Measurements from ENCODE around the gene PTRH2.

The PTRH2 gene

DNA sequence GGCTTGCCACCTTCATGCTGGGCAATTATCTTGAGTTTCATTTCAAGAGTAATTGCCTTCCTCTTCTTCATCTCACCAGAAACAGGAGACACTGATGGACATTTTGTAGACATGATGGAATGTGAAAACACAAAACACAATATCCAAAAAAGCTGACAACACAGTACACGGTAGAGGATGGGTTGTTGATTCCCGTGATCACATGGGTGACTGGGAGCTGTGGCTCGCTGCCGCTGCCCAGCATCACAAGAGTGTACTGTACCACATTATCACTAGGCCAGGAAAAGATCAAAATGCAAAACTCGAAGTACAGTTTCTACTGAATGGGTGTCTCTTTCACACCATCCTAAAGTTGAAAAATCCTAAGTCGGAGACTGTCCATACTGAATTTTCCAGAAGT, 7.4 kb downstream of the PTRH2 start:
- H3K36me3 ChIP-seq (ENCODE audit: control insufficient read depth, insufficient read depth, low read length), result peaks cover 15% of the 10 kb centered on the region
- TF ChIP-seq, protein P1, sequence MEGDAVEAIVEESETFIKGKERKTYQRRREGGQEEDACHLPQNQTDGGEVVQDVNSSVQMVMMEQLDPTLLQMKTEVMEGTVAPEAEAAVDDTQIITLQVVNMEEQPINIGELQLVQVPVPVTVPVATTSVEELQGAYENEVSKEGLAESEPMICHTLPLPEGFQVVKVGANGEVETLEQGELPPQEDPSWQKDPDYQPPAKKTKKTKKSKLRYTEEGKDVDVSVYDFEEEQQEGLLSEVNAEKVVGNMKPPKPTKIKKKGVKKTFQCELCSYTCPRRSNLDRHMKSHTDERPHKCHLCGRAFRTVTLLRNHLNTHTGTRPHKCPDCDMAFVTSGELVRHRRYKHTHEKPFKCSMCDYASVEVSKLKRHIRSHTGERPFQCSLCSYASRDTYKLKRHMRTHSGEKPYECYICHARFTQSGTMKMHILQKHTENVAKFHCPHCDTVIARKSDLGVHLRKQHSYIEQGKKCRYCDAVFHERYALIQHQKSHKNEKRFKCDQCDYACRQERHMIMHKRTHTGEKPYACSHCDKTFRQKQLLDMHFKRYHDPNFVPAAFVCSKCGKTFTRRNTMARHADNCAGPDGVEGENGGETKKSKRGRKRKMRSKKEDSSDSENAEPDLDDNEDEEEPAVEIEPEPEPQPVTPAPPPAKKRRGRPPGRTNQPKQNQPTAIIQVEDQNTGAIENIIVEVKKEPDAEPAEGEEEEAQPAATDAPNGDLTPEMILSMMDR (IDR thresholded peaks at IDR 0.05; ENCODE audit: insufficient read depth, low read length, poor library complexity, severe bottlenecking), result no peak
- no peaks in the 10 kb centered on the region for H3K27me3 ChIP-seq (replicated peaks; ENCODE audit: control insufficient read depth, insufficient read depth, low read length)
- DNase-seq (ENCODE audit: extremely low read depth, insufficient read length), result no peak
- H3K4me3 ChIP-seq (replicated peaks; ENCODE audit: low read depth, low read length), result no peak overlapping the region

DNA sequence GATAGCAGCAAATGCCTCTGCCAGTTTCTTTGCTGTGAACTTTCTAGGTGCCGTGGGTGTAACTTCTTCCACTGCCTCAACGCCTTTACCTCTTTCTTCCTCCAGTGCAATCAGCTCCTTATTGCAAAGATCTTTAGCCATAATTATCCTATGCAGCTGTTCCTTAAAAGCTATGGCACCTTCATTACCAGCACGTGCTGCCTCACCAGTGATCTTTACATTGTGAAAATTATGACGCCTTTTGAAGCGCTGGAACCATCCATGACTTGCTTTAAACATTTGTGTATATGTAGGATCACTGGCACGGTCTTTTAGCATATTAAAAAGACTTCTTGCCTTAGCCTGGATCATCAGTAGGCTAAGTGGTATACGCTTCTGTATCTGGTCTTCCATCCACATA, 8.0 kb downstream of the PTRH2 start:
- Histone ChIP-seq H3K4me3 (replicated peaks; ENCODE audit: low read depth, low read length) (no peak overlapping the region), H3K27me3 (replicated peaks; ENCODE audit: control insufficient read depth, insufficient read depth, low read length) (no peaks in the 10 kb centered on the region), H3K36me3 (ENCODE audit: control insufficient read depth, insufficient read depth, low read length) (peaks cover 17% of the 10 kb centered on the region)
- TF ChIP-seq, protein P1 (IDR thresholded peaks at IDR 0.05; ENCODE audit: insufficient read depth, low read length, poor library complexity, severe bottlenecking), result no peak
- no peak for DNase-seq (ENCODE audit: extremely low read depth, insufficient read length)

DNA sequence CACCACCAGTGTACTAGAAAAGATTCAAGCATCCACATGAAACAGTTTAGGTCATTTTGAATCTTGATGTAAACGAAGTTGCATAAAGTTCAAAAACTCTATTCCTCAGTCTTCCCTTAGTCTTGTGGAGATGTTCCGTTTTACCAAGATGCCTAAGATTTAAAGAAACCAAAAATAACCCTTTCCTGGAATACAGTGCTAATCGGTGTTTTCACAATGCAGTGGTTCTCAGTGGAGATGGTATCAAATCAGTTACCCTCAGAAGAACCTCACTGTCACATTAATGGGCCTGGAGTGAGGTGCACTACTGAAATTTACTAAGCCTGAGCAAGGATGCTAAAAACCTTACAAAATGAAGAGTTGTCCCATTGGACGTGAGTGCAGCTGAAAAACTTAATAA, 9.1 kb downstream of the PTRH2 start:
- DNase-seq (ENCODE audit: extremely low read depth, insufficient read length), result no peak
- Histone ChIP-seq H3K4me3 (replicated peaks; ENCODE audit: low read depth, low read length) (no peak overlapping the region), H3K36me3 (ENCODE audit: control insufficient read depth, insufficient read depth, low read length) (peaks cover 21% of the 10 kb centered on the region), H3K27me3 (replicated peaks; ENCODE audit: control insufficient read depth, insufficient read depth, low read length) (no peaks in the 10 kb centered on the region)
- TF ChIP-seq, protein P1 (IDR thresholded peaks at IDR 0.05; ENCODE audit: insufficient read depth, low read length, poor library complexity, severe bottlenecking), result no peak

DNA sequence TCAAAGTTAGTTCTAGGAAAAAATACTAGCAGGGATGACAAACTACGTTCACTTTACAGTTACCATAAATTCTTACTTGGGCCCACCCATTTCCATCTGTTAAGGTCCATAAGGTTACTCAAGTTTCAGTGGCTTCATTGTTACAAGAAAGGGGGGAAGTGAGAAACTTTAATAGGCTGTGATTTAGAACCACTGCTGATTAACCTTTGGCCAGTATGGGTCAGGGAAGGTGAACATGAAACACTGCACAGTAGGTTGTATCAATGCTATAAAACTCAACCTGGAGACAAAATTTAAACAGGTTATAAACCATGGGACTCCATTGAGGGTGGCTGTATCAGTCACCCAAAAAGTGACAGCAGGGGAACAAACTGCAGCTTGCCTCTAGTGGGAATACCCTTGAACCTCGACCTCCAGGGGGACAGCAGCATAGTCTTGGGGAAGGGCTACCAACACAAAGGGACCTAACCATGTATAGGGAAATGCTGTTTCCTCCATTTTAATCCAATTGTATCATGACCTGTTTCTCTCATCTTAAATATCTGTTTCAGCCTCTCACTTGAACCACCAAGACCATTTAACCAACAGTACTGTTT, 10.4 kb downstream of the PTRH2 start:
- H3K27me3 ChIP-seq (replicated peaks; ENCODE audit: control insufficient read depth, insufficient read depth, low read length), result no peaks in the 10 kb centered on the region
- no peak overlapping the region for H3K4me3 ChIP-seq (replicated peaks; ENCODE audit: low read depth, low read length)
- TF ChIP-seq, protein P1 (IDR thresholded peaks at IDR 0.05; ENCODE audit: insufficient read depth, low read length, poor library complexity, severe bottlenecking), result no peak
- peaks cover 19% of the 10 kb centered on the region for H3K36me3 ChIP-seq (ENCODE audit: control insufficient read depth, insufficient read depth, low read length)
- peak; percentile 22 for DNase-seq (ENCODE audit: extremely low read depth, insufficient read length)

DNA sequence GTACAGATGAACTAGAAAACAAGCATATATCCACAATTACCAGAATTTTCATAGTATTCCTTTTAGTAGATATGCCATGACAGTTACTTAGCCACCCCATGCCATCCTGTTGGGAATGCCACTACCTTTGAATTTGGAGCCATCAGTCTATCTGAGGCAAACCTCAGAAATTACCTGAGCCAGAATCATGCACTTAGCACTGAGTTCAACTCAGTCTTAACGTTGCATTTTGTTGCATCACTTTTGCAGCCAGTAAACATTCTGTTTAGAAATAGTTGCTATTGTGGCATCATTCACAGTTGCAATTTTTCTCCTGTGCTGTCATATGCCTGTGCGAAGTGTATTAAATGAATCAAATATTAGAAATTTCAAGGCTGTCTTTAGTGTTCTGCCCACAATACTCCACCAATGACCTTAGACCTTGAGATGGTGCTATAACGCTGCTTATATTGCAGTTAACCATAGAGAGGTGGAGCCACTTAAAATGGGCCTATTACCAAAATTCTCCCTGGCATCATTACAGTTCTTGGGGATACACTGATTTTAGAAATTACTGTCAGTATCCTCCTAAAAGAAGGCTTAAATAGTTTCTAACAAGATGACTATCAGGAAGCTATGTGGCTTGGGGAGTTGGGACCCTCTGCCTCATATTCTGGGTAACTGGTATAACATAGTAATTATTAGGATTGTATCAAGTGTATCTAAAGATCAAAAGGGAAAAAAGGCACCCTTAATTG, 11.1 kb downstream of the PTRH2 start:
- no peak for DNase-seq (ENCODE audit: extremely low read depth, insufficient read length)
- peaks cover 19% of the 10 kb centered on the region for H3K36me3 ChIP-seq (ENCODE audit: control insufficient read depth, insufficient read depth, low read length)
- TF ChIP-seq, protein P1 (IDR thresholded peaks at IDR 0.05; ENCODE audit: insufficient read depth, low read length, poor library complexity, severe bottlenecking), result no peak
- no peaks in the 10 kb centered on the region for H3K27me3 ChIP-seq (replicated peaks; ENCODE audit: control insufficient read depth, insufficient read depth, low read length)
- no peak overlapping the region for H3K4me3 ChIP-seq (replicated peaks; ENCODE audit: low read depth, low read length)

Measured in GM06990 (cell line).